ENCODE data around the gene HSD17B12.
A peak's percentile ranks its signal among the peaks of the same experiment; 100 is the strongest.

HSD17B12 gene

DNA sequence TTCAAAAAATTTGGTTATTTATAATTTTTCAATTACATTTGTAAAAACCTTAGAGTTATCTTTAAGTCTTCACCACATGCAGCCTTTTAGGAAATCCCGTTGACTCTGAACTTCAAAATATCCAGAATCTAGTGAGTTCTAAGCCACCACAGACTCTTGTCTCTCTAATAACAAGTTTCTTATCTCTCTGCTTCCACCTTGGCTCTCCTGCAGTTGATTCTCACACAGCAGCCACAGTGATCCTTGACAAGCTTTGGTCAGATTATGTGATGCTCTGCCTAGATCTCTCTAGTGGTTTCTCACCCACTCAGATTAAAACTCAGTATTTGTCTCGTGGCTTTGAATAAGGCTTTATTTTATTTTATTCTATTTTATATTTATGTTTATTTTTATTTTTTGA lies 8.6 kb downstream of the HSD17B12 start:
- DNase-seq, result no peak

GRCh38 chr11:43690929-43691725 lies 10.6 kb downstream of the HSD17B12 start:
- DNase-seq, result no peak

GRCh38 chr11:43691806-43692205 lies 11.3 kb downstream of the HSD17B12 start:
- DNase-seq, result no peak

- DNase-seq, result no peak
These were observed 12.5 kb downstream of the HSD17B12 start for GRCh38 chr11:43693069-43693468.

DNA sequence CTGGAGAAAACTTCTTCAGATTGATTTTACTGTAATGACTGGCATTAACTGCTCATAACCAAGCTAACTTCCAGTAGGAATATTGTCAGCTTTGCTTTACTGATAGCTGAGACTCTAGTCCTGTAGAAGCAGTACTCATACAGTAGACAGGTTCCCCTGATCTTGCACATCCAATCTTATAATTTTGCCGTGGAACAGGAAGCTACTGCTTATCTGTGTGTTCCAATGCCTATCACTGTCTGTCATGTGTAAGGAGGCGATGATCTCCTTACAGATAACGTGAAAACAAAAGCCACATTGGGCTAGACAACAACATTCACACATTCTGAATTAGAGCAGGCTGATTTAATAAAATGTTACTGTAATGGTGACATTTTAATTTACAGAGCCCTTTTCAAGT lies 13.2 kb downstream of the HSD17B12 start:
- DNase-seq, result no peak

- no peak for DNase-seq
These were observed 13.9 kb downstream of the HSD17B12 start for GRCh38 chr11:43694477-43694876.

GRCh38 chr11:43697679-43698078 lies 17.1 kb downstream of the HSD17B12 start:
- no peak for DNase-seq

DNA sequence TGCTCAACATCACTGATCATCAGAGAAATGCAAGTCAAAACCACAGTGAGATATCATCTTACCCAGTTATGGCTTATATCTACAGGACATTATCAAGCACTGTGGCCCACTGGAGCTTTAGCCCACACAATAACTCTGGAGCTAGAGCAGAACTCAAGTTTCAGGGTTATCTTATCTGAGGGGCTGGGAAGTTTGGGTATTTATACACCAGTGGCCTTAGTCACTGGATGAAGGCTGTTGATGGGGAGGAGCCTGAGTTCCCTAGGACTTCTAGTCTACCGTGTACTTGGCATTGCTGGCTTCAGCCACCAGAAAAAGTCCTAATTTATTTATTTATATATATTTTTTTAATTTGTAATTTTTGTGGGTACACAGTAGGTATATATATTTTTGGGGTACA lies 19.3 kb downstream of the HSD17B12 start:
- no peak for DNase-seq

- no peak for DNase-seq
These were observed 26.1 kb downstream of the HSD17B12 start for GRCh38 chr11:43706631-43707030.

GRCh38 chr11:43708776-43709175 lies 28.2 kb downstream of the HSD17B12 start:
- DNase-seq, result no peak

DNA sequence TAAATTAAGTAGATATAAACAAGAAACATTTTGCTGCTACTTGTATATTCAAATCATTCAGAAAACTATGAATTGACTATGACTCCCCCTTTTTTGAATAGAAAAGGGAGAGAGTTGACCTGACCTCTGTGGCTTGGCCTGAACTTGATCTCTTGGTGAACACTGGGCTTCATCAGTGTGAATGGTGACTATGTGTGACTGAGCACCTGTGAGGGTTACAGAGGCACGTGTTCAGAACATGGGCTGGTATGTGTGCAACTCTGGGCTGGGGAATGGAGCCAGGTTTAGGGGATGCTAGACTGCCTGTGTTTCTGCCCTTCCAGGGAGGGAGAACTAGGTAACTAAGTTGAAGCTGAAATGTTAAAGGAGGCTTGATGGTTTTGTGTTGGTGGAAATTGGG lies 29.2 kb downstream of the HSD17B12 start:
- DNase-seq, result no peak

DNA sequence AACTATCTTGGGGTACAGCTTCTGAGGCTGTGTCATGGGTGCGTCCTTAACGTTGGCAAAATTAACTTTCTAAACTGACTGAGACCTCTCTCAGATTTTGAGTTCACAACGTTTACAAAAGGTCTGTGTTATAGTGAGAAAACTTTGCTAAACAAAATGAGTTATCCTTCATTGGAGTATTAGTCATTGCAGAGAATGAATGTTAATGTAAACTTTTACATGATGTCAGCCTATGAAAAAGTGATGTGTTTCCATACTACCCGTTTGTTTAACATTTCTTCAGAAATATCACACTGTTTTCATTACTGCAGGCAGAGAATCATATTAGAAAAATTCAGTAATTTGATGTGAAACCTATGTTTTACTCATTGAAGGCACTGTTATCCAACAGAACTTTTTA lies 32.1 kb downstream of the HSD17B12 start:
- DNase-seq, result no peak

DNA sequence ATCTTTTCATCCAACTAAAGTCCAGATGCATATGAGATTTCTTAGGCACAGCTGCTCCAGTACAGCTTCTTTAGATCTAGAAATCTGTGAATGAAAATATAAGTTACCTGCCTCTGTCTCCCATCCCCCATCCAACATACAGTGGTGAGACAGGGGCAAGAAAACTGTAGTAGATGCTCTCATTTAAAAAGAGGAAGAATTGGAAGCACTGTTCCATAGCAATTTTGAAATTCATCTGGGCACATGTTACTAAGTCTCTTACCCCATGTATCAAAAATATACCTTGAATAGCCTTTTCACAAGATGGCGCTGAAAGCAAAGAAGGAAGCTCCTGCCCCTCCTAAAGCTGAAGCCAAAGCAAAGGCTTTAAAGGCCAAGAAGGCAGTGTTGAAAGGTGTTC lies 37.8 kb downstream of the HSD17B12 start:
- DNase-seq, result no peak

DNA sequence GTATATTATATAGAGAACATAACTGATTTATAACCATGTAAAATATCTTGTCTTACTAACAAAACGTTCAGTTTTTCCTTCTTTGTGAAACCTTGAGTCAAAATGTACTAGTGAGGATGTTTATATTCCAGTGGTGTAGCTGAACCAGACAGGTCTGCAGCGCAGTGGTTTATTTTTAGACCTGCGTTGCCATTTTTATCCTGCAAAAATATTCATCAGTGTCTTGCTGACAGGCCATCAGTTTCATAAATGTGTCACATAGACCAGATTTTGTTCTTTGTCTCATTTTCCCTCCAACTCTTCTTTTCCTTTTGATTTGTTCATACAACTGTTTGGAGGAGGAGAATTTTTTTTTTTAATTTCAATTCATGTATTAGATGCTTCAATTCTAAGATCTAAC lies 43.1 kb downstream of the HSD17B12 start:
- DNase-seq, result no peak

GRCh38 chr11:43732225-43732624 lies 51.7 kb downstream of the HSD17B12 start:
- no peak for DNase-seq

DNA sequence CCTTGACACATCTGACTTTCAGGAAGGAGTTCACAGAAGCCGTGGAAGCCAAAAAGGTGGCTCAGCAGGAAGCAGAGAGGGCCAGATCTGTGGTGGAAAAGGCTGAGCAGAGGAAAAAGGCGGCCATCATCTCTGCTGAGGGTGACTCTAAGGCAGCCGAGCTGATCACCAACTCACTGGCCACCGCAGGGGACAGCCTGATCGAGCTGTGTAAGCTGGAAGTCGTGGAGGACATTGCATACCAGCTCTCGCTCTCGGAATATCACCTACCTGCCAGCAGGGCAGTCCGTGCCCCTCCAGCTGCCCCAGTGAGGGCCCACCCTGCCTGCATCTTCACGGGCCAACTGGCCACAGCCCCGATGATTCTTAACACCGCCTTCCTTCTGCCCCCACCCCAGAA lies 53.7 kb downstream of the HSD17B12 start:
- no peak for DNase-seq

- no peak for DNase-seq
These were observed 54.6 kb downstream of the HSD17B12 start for GRCh38 chr11:43735115-43735514.

DNA sequence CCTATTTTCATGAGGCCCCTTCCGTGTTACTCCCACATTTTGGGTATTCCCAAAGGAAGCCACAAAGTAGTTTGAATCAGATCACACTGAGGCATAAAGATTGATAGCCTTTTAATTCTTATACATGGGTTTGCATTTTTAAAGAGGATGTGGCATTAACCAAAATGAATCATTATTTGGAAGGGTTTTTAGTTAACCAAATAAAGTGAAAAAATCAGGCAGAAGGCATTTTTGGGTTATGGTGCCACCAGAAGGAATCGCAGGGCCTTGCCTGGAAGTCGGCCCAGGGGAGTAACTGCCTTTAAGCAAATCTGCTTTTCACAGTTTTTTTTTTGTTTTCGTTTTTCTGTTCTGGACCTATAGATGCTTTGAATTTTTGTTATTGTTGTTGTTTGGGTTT lies 55.4 kb downstream of the HSD17B12 start:
- DNase-seq, result no peak

- DNase-seq, result peak; percentile 4
These were observed 56.1 kb downstream of the HSD17B12 start for GRCh38 chr11:43736502-43737200.

DNA sequence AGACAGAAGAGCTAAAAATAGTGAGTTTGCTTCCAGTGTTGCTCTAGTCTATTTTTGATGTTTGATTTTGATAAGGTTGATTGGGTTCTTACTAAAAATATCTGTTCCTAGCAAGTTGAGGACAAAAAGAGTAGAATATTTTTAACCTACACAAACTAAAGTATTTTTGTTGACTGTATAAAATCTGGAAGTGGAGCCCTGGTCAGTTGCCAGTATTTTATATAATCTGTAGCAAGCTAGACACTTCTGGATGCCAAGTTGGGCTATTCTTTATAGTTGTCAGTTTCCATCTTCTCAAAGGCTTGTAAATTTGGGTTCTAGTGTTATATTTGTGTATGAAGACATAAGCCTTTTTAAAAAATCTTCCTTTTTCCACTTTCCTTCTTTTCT lies 56.7 kb downstream of the HSD17B12 start:
- DNase-seq, result no peak

- DNase-seq, result peak; percentile 75
These were observed 58.3 kb downstream of the HSD17B12 start for GRCh38 chr11:43738600-43739409.

DNA sequence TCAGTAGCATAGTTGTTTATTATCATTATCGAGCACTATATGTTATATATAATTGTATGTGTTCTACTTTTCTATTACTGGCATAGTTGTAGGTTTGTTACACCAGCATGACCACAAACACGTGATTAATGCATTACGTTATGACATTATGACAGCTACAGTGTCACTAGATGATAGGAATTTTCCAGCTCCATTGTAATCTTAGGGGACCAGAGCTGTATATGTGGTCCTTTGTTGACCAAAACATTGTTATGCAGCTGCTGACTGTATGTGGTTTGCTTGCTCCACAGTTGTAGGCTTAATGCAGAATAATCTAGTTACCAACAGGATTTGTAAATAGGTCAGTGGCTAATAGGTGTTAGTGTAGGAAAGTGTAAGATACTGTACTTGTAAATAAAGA lies 66.1 kb downstream of the HSD17B12 start:
- no peak for DNase-seq

DNA sequence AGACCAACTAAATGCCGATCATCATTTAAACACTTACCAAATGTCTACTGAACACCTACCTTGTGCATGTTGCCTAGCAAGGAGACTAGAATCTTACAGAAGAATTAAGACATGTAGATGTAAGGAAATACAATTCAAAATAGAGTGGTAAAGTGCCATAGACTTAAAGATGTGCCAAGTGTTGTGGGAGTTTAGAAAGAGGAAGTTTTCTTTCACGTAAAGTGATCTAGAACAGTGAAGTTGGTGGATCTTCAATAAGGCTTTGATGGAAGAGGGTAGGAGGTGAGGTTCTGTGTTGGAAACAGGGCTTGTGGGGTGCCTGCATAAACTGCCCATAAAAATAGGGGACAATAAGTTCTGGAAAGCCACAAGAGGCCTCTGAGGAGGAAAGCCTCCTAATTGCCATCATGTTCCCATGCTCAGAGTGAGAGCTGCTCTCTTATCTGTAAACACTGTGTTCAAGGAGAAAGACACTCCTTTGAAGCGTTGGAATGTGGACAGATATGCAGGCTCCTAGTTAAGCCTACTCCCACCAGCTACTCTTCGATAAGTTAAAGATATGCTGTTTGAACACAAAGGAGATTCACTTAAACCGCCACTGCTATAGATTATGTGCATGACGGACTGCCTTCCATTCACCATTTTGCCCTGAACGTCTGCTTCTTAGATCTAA lies 66.7 kb downstream of the HSD17B12 start:
- no peak for DNase-seq

Data from NCI-H146 (cell line).